Mucosa of rectum (tissue), 2 donors: ENCODE data around the gene MBP.

Experiments
- H3K27ac ChIP-seq, 2 donors: one replicate each; pipeline ENCODE4 v1.7.0; 2013; ENCODE audit warnings: inconsistent platforms in 2 of 2, low read depth in 2 of 2, low read length in 2 of 2
- H3K27me3 ChIP-seq, 2 donors: one replicate each; pipeline ENCODE4 v1.7.0; 2013; ENCODE audit warnings: low read length in 2 of 2; ENCODE audit not compliant: control insufficient read depth in 2 of 2, insufficient read depth in 2 of 2
- H3K36me3 ChIP-seq, 2 donors: one replicate each; pipeline ENCODE4 v1.7.0; 2013; ENCODE audit warnings: low read length in 2 of 2; ENCODE audit not compliant: control insufficient read depth in 2 of 2, insufficient read depth in 2 of 2
- H3K4me1 ChIP-seq, 2 donors: one replicate each; pipeline ENCODE4 v1.7.0; 2013; ENCODE audit warnings: low read length in 2 of 2, mild to moderate bottlenecking in 1 of 2; ENCODE audit not compliant: control insufficient read depth in 2 of 2, insufficient read depth in 2 of 2
- H3K4me3 ChIP-seq, 2 donors: one replicate each; pipeline ENCODE4 v1.7.0; 2013; ENCODE audit warnings: low read length in 2 of 2
- H3K9ac ChIP-seq, 2 donors: one replicate each; pipeline ENCODE4 v1.7.0; 2013; ENCODE audit warnings: low read length in 2 of 2, low read depth in 1 of 2, mild to moderate bottlenecking in 1 of 2
- H3K9me3 ChIP-seq, 2 donors: one replicate each; pipeline ENCODE4 v1.7.0; 2013; ENCODE audit warnings: low read length in 2 of 2; ENCODE audit not compliant: control insufficient read depth in 2 of 2
- donor health status: healthy.
- donor health status: Normal muscosa, but diverticular disease.

MBP gene

GRCh38 chr18:77008576-77009315 is 123.8 kb downstream of the MBP start:
- Histone ChIP-seq H3K9ac (no peak overlapping the region), H3K36me3 (peaks cover 14 to 15% of the 10 kb centered on the region in 2 donors), H3K27me3 (no peaks in the 10 kb centered on the region), H3K27ac (no peak overlapping the region), H3K4me1 (peaks cover 0 to 3% of the 10 kb centered on the region in 2 donors), H3K4me3 (no peak overlapping the region), H3K9me3 (no peaks in the 10 kb centered on the region)

- Histone ChIP-seq H3K36me3 (peaks cover 9 to 13% of the 10 kb centered on the region in 2 donors), H3K27me3 (no peaks in the 10 kb centered on the region), H3K9me3 (no peaks in the 10 kb centered on the region), H3K9ac (no peak overlapping the region), H3K4me3 (no peak overlapping the region), H3K4me1 (peaks cover 0 to 3% of the 10 kb centered on the region in 2 donors), H3K27ac (no peak overlapping the region)
Observed at GRCh38 chr18:77008006-77008405, 124.6 kb downstream of the MBP start.

GRCh38 chr18:77007251-77007650 is 125.3 kb downstream of the MBP start:
- H3K9ac ChIP-seq: no peak overlapping the region
- H3K4me1 ChIP-seq: peaks cover 0 to 3% of the 10 kb centered on the region in 2 donors
- H3K27me3 ChIP-seq: no peaks in the 10 kb centered on the region
- peaks cover 9% of the 10 kb centered on the region in 2 donors for H3K36me3 ChIP-seq
- H3K4me3 ChIP-seq: no peak overlapping the region
- H3K27ac ChIP-seq: peak overlapping the region; percentile 23 to 54
- H3K9me3 ChIP-seq: no peaks in the 10 kb centered on the region

- Histone ChIP-seq H3K4me3 (no peak overlapping the region), H3K27ac (peak overlapping the region; percentile 23 to 54), H3K9ac (no peak overlapping the region), H3K9me3 (no peaks in the 10 kb centered on the region), H3K4me1 (peaks cover 0 to 3% of the 10 kb centered on the region in 2 donors), H3K27me3 (no peaks in the 10 kb centered on the region), H3K36me3 (peaks cover 5 to 9% of the 10 kb centered on the region in 2 donors)
Observed at GRCh38 chr18:77006305-77007175, 126.0 kb downstream of the MBP start.

- H3K4me1 ChIP-seq: peaks cover 0 to 3% of the 10 kb centered on the region in 2 donors
- H3K9me3 ChIP-seq: no peaks in the 10 kb centered on the region
- H3K27me3 ChIP-seq: no peaks in the 10 kb centered on the region
- H3K27ac ChIP-seq: peak overlapping the region in 1 of 2 donors; percentile 38
- H3K4me3 ChIP-seq: no peak overlapping the region
- no peak overlapping the region for H3K9ac ChIP-seq
- peaks cover 3 to 4% of the 10 kb centered on the region in 2 donors for H3K36me3 ChIP-seq
Observed at GRCh38 chr18:77005651-77006195, 126.9 kb downstream of the MBP start.

- peak overlapping the region; percentile 56 to 63 for H3K27ac ChIP-seq
- H3K27me3 ChIP-seq: no peaks in the 10 kb centered on the region
- H3K36me3 ChIP-seq: no peaks in the 10 kb centered on the region
- peaks cover 0 to 3% of the 10 kb centered on the region in 2 donors for H3K4me1 ChIP-seq
- no peaks in the 10 kb centered on the region for H3K9me3 ChIP-seq
- H3K9ac ChIP-seq: peak overlapping the region in 1 of 2 donors; percentile 14
- no peak overlapping the region for H3K4me3 ChIP-seq
Observed at GRCh38 chr18:77004555-77005380, 127.8 kb downstream of the MBP start.

GRCh38 chr18:77003316-77003715 is 129.3 kb downstream of the MBP start:
- Histone ChIP-seq H3K27ac (no peak overlapping the region), H3K9ac (no peak overlapping the region), H3K9me3 (no peaks in the 10 kb centered on the region), H3K27me3 (no peaks in the 10 kb centered on the region), H3K4me1 (peaks cover 0 to 3% of the 10 kb centered on the region in 2 donors), H3K36me3 (no peaks in the 10 kb centered on the region), H3K4me3 (no peak overlapping the region)

GRCh38 chr18:77002496-77002895 is 130.1 kb downstream of the MBP start:
- no peaks in the 10 kb centered on the region for H3K9me3 ChIP-seq
- no peak overlapping the region for H3K27ac ChIP-seq
- peaks cover 0 to 3% of the 10 kb centered on the region in 2 donors for H3K4me1 ChIP-seq
- no peaks in the 10 kb centered on the region for H3K36me3 ChIP-seq
- H3K27me3 ChIP-seq: no peaks in the 10 kb centered on the region
- no peak overlapping the region for H3K4me3 ChIP-seq
- H3K9ac ChIP-seq: no peak overlapping the region

- H3K4me1 ChIP-seq: no peaks in the 10 kb centered on the region
- H3K36me3 ChIP-seq: no peaks in the 10 kb centered on the region
- H3K9ac ChIP-seq: no peak overlapping the region
- no peak overlapping the region for H3K27ac ChIP-seq
- no peak overlapping the region for H3K4me3 ChIP-seq
- no peaks in the 10 kb centered on the region for H3K27me3 ChIP-seq
- no peaks in the 10 kb centered on the region for H3K9me3 ChIP-seq
Observed at GRCh38 chr18:77001979-77002378, 130.6 kb downstream of the MBP start.
